ENCODE results near the gene FNBP1.

The FNBP1 gene

DNA sequence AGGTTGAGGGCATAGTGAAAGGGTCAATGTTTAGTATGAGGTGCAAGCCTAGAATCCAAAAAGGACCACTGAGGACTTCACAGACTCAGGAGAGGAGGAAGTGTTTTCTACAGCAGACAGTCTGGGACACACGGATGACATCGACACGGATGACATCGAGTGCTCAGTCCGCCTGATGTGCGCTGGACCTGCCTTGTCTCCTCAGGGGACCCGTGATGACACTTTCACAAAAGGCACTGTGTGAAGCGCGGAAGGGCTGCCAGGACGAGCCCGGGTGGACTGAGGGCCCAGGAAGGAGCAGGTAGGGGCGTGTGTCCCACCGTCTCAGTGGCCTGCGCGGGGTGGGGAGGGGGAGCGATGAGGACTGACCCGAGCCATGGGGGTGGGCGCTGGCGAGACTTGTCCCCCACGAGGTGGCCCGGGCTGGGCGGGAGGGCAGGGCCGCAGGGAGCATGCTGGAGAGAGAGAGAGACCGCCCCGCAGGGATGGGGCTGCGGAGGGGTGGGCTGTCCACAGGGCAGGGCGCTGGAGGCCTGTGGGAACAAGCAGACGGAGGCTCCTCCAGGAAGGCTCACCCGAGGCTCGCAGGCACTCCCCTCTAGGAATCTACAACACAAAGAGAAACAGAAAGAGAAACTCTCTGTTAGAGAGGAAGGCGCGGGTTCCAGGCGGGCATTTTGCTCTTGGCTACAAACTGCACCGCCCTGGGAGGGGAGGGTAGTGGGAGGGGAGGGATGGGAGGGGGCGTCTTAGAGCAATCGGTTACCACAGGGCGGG lies 152.9 kb downstream of the FNBP1 start:
- DNase-seq (ENCODE audit: low spot score): no peak

DNA sequence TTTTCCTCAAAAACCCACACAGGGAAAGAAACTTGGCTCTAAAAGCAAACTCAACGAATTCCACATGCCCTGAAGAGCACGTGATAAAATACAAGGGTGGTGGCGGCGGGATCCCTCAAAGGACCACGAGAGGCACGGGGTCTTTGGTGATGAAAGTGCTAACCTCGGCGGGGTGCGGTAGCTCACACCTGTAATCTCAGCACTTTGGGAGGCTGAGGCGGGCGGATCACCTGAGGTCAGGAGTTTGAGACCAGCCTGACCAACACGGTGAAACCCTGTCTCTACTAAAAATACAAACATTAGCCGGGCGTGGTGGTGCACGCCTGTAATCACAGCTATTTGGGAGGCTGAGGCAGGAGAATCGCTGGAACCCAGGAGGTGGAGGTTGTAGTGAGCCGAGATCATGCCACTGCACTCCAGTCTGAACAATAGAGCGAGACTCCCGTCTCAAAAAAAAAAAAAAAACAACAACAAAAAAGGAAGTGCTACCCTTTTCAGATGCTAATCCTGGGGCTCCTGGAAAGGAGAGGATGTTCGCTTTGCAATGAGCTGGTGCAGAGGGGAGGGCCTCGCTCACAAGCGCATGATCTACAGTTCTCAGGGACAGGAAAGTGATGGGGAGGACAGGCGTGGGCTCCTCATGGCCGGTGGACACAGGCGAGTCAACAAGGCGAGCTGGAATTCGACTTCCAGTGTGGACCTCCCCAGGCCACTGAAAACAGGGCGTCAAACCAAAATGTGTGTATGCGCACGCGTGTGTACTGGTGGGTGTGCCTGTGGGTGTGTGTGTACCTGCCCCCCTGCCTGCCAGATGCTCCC lies 153.7 kb downstream of the FNBP1 start:
- no peak for DNase-seq (ENCODE audit: low spot score)

DNA sequence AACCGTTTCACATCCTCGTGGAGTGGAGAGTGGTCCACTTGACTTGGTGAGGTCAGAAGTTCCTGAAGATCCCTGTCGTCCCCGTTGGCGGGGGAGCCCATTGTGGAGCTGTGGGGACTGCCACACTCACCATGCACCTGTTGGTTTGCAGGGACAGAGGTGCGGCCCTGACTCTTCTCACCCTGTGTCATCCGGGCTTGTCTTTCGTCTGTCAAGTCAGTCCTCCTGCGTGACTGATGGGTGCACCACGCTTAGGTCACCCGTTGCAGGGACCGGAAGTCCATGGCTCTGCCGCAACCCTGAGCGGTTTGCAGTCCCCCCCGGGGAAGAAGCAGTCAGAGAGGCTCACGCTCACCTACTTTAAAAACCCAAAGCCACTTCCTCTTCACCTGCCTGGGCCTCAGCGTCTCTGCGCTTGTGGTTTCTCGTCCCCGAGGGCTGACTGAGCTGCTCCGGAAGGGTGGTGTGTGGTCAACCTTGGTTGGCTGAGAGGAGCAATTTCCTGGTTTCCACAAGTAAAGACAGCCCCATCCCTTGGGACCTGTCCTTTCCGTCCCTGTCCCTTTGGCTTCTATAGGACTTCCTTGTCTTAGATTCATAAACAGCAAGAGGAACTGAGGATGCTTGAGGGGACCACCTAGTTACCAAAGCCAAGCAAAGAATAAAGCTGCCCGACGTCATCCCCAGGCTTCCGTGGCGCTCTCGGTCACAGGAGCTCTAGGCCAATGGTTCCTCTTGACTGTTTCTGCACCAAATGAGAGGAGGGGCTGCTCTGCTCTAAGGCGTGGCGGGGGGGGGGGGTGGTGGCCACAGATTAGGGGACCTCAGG lies 154.5 kb downstream of the FNBP1 start:
- no peak for DNase-seq (ENCODE audit: low spot score)

DNA sequence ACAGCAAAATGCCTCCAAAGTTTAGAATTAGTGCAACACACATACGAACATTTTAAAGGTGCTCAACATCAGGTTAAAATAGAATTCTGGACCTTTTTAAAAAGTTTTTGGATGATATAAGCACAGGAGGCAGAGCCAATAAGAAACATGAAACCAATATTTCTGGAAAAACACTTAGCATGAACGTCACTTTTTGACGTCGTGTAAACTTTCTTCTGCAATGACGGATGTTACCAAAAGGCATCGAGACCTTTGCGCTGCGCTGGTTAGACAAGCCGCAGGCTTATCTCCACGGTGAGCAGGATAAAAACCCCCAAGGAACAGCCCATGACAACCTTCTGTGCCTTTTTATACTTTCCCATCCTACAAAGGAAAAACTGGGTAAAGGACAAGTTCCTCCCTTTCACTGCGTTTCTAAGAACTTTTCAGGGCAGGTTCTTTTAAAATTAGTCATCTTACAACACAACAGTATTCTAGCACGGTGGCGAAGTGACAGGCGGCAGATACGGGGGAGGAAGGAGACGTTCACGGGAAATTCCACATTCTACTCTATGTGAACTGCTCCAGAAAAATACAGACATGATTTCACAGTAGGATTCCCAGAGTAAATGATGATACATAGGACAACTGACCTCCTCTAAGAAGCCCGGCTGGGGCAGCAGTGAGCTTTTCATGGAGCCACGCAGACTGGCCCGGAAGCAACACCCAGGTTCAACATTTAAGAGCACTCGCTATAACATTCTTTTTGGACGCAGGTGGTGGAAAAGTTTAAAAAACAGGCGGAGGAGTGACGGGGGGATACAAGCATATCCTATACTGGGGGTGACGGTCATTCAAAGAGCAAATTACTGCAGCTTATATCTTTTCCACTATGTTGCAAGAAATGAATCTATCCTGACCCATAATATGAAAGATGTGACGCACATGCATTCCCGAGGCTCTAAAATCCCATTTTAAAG lies 155.4 kb downstream of the FNBP1 start:
- no peak for DNase-seq (ENCODE audit: low spot score)

DNA sequence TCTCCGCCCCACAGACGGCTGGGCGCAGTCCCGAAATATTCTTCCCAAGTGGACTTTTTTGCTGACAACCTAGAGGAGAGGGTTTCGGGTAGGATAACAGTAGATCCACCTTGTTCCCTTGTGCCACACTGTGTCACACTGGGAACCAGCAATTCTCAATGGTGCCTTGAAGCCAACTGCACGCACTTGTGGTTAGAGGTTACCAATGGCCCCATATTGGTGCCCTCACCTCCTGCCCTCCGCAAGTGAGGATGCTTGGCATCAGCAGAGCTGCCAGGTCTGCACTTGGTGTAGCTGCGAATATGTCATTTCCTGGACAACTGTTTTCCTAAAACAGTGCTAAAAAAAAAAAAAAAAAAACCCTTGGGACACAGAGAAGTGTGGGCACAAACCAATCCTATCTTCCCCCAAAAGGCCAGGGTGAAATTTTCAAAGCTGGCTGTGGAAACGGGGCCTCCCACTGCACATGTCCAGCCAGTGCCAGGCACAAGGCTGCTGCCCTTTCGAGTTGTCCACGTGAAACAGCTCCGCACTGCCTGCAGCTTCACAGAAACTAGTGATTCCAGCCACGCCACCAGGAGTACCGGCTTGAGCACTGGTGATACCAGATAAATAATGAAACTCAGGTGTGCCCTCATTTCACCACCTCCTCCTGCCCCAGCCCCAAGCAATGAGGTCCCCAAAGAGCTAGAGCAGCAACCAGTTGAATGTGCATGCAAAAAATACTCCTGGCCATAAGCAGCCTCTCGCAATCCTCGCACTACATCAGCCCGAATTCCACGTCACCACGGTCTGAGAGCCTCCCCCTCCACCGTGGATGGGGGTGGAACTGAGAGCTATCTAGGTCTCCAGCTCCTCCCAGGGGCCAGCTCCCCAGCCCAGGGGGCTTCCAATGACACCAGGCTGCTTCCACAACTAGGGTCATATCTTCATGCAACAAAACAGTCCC lies 156.5 kb downstream of the FNBP1 start:
- no peak for DNase-seq (ENCODE audit: low spot score)

DNA sequence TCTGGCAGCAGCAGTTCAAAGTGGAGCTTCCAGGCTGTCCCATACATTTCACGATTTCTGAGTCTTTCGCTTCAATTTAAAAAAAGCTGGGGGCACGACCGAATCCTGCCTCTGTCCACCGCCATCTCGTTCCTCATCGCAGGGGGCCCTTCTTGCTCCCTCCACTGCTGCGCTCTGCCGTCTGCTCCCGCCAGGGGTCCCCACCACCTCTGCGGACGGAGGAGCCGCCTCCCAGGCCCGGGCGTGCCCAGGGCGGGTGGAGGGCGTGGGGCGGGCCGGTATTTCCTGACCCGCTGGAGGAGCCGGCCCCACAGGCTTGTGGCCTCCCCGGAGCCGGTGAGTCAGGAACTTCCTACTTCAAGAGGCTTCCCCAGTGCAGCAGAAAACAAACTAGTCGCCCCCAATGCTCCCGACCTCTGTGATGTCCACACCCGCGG lies 157.3 kb downstream of the FNBP1 start:
- DNase-seq (ENCODE audit: low spot score): peak; percentile 90

GRCh38 chr9:129885018-129885669 lies 157.8 kb downstream of the FNBP1 start:
- DNase-seq (ENCODE audit: low spot score): peak; percentile 85

DNA sequence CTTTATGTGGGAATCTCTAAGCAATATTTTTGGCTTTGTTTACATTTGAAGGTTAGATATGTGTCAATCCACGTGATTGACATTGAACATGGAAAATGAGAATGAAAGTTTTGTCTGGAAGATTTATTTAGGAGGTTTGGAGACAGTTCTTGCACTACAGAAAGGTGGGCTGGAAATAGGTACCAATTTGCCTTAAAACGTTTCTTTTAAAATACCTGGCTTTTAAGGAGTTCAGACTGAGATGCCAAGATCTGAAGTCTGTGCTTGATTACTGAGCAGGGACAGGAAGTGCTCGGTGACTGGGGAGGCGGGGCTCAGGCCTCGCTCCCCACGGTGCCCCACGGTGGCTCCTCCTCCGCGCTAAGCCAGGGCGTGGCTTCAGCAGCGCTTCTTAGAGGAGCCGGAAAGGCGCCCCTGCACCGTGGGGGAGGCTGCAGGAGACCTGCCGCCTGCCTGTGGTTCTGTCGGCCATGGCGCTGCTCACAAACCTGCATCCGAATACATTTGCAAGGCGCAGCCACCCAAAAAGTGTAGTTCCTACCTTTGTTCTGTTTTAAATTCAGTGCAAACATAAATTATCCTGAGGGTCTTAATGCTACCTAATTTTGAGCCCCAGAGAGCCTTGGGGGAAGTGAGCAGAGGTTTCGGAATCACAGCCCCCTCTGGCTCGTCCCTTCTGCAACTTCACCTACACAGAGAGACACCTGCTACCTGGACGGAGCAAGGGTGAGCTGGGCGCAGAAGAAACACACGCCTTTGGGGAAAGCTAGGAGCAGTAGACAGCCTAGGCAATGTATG lies 158.6 kb downstream of the FNBP1 start:
- DNase-seq (ENCODE audit: low spot score): peak; percentile 92

DNA sequence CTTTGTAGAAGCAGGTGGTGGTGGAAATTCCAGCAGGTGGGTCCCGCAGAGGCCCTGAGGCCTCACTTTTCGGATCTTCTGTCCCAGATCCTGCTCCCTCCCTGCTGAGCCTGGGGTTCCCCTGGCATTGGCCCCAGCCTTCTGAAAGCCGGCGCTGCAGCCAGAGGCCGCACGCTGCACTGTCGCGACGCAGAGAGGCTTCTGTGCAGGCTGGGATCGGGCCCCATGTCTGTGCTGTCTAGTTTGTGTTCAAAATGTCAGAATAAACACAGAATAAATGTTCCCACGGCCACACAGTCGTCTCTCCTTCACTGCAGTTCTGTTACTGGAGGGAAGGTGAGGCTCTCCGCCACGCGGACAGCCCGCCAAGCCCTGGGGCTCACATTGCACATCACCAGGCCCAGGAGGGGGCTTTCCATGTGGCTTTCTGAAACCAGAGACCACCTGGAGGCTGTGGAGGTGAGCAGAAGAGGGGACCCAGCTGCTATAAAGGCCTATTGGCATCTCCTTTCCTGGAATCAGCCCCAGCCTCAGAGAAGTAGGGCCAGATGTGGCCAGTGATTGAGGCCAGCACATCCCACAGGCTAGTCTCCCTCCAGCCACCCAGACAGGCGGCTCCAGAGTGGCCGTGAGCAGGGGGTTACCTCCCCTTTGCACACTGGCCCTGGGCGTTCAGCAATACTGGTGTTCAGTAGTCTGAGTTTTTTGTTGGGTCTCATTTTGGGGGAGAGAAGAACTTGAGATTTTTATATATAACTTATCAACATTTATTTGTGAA lies 161.3 kb downstream of the FNBP1 start:
- DNase-seq (ENCODE audit: low spot score): no peak

- no peak for DNase-seq (ENCODE audit: low spot score)
These were observed 162.1 kb downstream of the FNBP1 start for GRCh38 chr9:129880654-129881546.

GRCh38 chr9:129879991-129880653 lies 162.9 kb downstream of the FNBP1 start:
- no peak for DNase-seq (ENCODE audit: low spot score)

GRCh38 chr9:129879103-129879699 lies 163.8 kb downstream of the FNBP1 start:
- no peak for DNase-seq (ENCODE audit: low spot score)

GRCh38 chr9:129878291-129878690 lies 164.7 kb downstream of the FNBP1 start:
- DNase-seq (ENCODE audit: low spot score): no peak

- no peak for DNase-seq (ENCODE audit: low spot score)
These were observed 166.2 kb downstream of the FNBP1 start for GRCh38 chr9:129876815-129877214.

DNA sequence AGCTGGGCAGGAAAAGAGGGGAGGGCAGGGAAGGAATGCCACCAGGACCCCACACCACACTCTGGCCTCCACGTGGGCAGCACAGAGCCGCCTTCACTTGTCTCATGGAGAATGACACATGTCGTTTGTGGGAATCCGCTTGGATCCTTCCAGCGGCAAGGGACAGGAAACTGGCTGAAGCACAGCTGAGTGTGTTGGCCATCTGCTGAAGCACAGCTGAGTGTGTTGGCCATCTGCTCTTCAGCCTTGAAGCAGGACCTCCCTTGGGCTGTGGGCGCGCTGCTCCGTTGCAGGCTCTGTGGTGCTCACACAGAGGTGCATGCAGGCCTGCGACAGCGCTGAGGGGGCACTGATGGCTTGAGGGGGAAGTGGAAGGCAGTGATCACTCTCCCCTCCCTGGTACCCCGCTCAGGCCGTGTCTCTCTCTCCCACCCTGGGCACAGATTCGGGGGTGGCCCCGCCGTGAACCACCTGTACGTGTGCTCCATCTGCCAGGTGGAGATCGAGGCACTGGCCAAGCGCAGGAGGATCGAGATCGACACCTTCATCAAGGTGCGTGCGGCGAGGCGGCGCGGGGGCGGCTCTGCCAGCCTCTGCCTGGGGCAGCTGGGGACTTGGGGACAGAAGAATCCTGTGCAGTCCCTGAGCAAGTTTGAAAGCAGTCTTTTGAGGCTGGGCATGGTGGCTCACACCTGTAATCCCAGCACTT lies 167.1 kb downstream of the FNBP1 start:
- no peak for DNase-seq (ENCODE audit: low spot score)

Data from HuH-7.5 (cell line).